A204.1 (cell line): ENCODE data around the gene S100A10.

ENCODE experiments used
- FAIRE-seq: peaks from 2 replicates; lab custom pipeline; 2012; peaks lifted over from hg19 to GRCh38; lab: Jason Lieb, UNC

The S100A10 gene

GRCh38 chr1:152009691-152010090 lies 16.0 kb upstream of the S100A10 start:
- no peak for FAIRE-seq

- FAIRE-seq, result no peak
Measured at GRCh38 chr1:152007047-152007446, 13.4 kb upstream of the S100A10 start.

GRCh38 chr1:152005360-152005912 lies 11.8 kb upstream of the S100A10 start:
- FAIRE-seq, result no peak

GRCh38 chr1:152003846-152004442 lies 10.3 kb upstream of the S100A10 start:
- no peak for FAIRE-seq

GRCh38 chr1:152002960-152003359 lies 9.3 kb upstream of the S100A10 start:
- no peak for FAIRE-seq

GRCh38 chr1:152001631-152002584 lies 8.2 kb upstream of the S100A10 start:
- peak; percentile 99 for FAIRE-seq

GRCh38 chr1:152000964-152001630 lies 7.4 kb upstream of the S100A10 start:
- FAIRE-seq, result no peak

- no peak for FAIRE-seq
Measured at GRCh38 chr1:151998611-151999362, 5.1 kb upstream of the S100A10 start.

GRCh38 chr1:151997284-151997570 lies 3.6 kb upstream of the S100A10 start:
- FAIRE-seq, result no peak

- FAIRE-seq, result peak; percentile 29
Measured at GRCh38 chr1:151995774-151996173, 2.1 kb upstream of the S100A10 start.

GRCh38 chr1:151994956-151995355 lies 1.3 kb upstream of the S100A10 start:
- FAIRE-seq, result peak; percentile 92

- no peak for FAIRE-seq
Measured at GRCh38 chr1:151993084-151993733, 450 bp downstream of the S100A10 start.

GRCh38 chr1:151992303-151993083 lies 1.2 kb downstream of the S100A10 start:
- peak; percentile 93 for FAIRE-seq

- FAIRE-seq, result no peak
Measured at GRCh38 chr1:151991663-151992302, 1.9 kb downstream of the S100A10 start.

- no peak for FAIRE-seq
Measured at GRCh38 chr1:151990856-151991198, 2.8 kb downstream of the S100A10 start.

- no peak for FAIRE-seq
Measured at GRCh38 chr1:151990058-151990855, 3.4 kb downstream of the S100A10 start.

- FAIRE-seq, result no peak
Measured at GRCh38 chr1:151989211-151989862, 4.3 kb downstream of the S100A10 start.

- FAIRE-seq, result no peak
Measured at GRCh38 chr1:151988405-151988923, 5.2 kb downstream of the S100A10 start.
